HG03354 (cell line): ENCODE data around the gene KRTAP4-8.
"Not testable (repeated sequence)": the region's sequence is repeated elsewhere in the genome, so short reads cannot be mapped to it uniquely, and the experiment has no call there.

Experiments used
- ATAC-seq: cut with Tn5 transposase; IDR thresholded peaks from one replicate; pipeline ENCODE4 v1.9.1; 2021; ENCODE audit warnings: mild to moderate bottlenecking; ENCODE audit not compliant: unreplicated experiment, poor library complexity, severe bottlenecking

Gene KRTAP4-8

DNA sequence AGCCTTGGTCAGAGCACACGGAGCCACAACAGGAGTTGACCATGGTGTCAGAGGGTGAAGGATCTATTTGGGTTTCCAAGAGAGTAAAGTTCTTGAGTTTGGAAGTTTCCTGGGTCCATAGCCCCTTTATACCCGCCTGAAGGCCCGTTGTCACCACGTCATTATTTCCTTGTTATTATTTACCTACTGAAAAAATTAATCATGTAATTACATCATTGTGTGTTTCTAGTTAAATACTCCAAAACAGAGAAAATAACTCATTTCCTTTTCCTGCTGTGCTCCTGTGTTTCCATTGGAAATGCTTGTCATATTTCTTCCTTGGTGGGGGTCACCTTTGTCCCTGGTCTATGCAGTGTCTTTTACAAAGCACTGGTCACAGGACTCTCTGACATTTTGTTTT, at the start of gene KRTAP4-8:
Gene KRTAP4-8 (minus strand): TSS at position 101 of the 400 bp plus-strand sequence. CDS start 58 bp downstream, at position 43.
- ATAC-seq = no peak

DNA sequence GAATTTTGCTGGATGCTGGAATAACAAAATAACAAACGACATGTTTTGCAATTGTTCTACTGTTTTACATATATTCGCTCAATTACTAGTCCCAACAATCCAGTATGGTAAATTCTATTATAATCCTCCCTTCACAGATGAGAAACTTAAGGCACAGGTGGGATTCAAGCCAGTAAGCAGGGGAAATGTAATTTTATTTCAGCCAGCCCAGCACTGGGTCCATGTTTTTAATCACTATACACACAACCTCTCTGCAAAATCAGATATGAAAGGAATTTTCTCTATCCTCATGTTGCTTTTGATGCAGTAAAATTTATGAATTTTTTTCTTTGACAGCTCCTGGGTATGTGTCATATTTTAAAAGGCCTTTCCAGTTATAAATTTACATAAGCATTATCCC, 47.3 kb upstream of the KRTAP4-8 start:
- ATAC-seq = no peak

DNA sequence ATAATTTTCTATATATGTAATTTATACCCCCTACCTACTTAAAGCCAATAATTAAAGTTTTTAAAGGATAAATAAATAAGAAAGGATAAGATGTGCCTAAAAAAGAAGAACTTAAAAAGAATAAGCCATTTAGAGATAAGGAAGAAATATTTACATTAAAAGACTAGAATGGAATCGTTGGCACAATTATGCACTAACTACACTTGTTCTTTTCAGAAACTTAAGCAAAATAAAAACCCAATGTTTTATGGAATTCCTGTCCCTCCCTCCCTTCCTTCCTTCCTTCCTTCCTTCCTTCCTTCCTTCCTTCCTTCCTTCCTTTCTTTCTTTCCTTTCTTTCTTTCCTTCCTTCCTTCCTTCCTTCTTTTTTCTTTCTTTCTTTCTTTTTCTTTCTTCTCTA, 46.9 kb upstream of the KRTAP4-8 start:
- no peak for ATAC-seq

DNA sequence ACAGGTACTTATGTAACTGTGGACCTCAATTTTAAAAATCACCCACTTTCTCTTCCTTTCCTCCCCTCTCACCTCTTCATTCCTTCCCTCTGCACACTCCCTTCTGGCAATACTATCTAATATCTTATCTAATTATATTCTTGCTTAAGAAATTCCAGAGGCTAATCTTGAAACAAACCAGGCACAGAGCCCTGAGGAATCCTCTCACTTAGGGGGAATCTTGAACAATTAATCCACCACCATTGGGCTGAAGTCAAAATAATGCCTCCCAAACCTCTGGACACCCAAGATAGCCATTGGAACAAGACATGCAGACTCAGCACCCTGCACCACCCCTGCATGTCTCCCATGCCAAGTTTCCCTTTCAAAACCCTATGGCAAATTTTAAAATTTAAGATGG, 43.4 kb upstream of the KRTAP4-8 start:
- no peak for ATAC-seq

DNA sequence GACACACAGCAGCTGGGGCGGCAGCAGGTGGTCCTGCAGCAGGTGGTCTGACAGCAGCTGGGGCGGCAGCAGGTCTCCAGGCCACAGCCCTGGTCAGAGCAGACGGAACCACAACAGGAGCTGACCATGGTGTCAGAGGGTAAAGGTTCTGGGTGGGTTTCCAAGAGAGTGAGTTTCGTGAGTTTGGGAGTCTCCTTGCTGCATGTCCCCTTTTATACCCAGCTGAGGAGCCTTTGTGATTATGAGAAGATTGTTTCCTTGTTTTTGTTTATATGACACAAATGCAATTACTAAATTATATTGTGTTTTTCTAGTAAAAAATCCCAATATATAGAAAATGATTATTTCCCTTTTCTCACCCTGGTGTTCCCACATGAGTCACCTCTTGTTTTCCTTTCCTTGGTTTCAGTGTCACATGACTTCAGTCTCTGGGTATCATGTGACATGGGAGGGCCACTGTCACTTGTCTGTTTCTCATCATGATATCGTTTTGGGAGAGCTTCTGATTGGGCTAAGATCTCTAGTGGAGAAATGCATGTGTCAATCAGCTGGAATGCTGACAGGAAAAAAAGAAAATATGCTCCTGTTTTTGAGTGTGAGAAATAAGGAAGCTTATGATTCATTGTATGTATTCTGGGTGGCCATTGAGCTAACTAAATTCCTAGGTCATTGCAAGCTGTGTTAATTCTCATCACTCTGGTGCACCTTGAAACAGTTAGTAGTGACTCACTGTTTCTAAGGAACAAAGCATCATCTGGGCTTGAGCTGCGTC, 42.6 kb upstream of the KRTAP4-8 start, which contains the start of gene KRTAP4-6:
Gene KRTAP4-6 (minus strand): TSS at position 185 of the 772 bp plus-strand sequence. CDS start 57 bp downstream, at position 128.
- ATAC-seq = no peak

DNA sequence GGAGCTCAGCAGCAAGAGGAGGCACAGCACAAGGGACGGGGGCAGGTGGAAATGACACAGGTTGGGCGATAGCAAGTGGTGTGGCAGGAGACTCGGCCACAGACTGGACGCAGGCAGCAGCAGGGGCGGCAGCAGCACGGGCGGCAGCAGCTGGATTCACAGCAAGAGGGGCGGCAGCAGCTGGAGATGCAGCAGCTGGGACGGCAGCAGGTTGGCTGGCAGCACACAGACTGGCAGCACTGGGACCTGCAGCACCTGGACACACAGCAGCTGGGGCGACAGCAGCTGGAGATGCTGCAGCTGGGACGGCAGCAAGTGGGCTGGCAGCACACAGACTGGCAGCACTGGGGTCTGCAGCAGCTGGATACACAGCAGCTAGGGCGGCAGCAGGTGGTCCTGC, 41.9 kb upstream of the KRTAP4-8 start:
- not testable (repeated sequence) for ATAC-seq

DNA sequence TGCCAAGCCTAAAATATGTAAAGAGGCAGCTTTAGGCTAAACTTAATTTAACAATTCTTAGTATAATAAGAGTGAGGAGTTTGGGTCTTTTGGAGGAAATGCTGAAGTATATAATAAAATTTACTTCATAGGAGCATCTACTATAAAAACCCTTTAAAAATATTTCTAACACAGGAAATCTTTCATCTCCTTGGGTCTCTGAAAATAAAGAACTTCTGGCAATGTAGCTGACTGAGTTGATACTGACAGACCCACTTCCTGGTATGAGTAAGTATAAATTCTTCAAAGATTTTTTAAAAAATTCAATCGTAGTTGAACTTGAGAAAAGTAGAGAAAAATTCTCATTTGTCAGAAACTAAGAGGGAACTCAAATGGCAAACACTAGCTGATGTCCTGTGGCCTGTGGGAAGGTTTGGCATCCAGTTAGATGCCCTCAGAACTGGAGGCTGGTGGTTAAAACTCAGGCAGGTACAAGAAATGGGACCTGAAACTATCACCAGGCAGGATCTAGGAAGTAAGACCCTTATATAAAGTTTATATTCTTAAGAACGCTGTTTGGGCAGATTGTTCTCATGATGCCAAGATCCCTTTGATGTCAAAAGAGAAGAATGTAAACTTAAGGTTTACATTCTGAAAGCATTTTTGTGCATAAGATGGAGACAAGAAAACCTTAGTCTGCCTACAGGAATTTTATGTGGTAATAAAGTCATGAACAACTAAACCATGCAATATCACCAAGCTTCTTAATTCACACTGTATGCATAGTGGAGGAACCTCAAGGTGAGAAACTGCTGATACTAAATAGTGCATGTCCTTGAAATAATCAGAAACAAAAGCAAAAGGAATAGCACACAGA, 36.2 kb upstream of the KRTAP4-8 start:
- ATAC-seq = no peak

DNA sequence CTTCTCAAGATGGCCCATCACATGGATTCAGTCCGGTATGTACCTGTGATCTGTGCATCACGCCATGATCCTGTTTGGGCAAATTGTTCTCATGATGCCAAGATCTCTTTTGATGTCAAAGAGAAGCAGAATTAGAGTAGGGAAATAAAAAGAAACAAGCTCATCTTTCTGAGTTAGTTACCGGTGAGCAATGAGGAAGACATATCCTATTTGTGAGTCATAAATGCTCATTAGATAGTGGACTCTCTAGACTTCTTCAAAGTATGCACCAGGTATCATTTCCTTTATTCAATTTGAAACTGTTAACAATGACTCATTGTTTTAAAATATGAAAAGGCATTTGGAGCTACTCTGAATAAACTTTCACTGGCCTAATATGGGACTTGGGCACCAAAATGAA, 34.0 kb upstream of the KRTAP4-8 start:
- no peak for ATAC-seq

DNA sequence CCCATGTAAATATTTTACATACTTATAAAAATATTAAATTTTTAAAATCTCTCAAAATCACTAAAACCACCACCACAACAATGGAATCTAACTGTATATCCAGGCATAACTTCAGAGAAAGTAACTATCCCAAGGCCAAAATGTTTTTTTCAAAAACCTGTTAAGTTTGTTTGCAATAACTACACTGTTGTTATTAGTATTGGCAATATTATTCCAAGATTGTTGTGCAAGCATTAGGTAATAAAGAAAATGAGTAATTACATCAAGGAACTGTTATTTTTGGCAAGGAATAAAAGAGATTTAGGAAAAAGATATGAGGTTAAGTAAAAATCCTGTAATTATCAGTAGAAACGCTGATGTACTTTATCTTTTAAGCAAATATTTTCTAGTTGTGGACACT, 29.4 kb upstream of the KRTAP4-8 start:
- ATAC-seq = no peak

DNA sequence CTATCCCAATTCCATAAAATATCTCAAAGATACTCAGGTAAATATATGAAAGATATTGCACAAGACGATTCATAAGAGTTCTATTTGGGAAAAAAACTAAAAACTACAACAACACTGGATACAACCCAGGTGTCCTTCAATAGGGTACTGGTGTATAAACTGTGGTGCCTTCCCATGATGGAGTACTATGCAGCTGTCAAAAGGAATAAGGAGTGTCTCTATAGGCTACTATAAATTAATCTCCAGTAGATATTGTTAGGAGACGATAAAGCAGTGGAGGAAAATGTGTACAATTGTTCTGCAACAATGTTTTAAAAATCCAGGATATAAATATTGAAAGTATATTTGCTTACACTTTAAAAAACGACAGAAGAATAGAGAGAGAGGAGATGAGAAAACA, 28.5 kb upstream of the KRTAP4-8 start:
- no peak for ATAC-seq

DNA sequence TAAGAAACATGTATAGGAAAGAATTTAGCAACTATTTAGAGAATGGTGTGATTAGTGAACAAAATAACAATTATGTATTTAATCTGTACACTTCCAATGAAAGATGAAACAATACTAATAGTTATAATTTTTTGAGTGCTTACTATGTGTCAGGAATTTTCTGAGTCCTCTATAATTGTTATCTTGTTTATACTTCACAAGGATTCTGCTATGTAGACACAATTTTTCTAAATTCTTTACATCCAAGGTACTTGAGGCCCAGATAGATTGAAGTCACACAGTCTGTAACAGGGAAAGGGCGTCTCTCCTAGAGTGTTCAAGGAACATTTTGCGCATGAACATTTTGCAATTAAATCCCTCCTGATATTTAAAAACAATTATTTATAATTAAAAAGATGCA, 27.1 kb upstream of the KRTAP4-8 start:
- no peak for ATAC-seq

DNA sequence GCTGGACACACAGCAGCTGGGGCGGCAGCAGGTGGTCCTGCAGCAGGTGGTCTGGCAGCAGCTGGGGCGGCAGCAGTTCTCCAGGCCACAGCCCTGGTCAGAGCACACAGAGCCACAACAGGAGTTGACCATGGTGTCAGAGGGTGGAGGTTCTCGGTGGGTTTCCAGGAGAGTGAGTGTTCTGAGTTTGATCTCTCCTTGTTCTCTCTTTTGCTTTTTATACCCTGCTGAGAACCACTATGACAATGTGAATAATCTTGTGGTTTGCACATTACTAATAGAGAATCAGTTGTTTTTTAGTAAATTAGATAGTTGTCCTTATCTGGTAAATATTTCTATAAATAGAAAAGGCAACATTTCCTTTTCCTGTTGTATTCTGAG, 26.0 kb upstream of the KRTAP4-8 start, which contains the start of gene KRTAP4-12:
Gene KRTAP4-12 (minus strand): TSS at position 192 of the 381 bp plus-strand sequence. CDS start 60 bp downstream, at position 132.
- ATAC-seq = not testable (repeated sequence)

DNA sequence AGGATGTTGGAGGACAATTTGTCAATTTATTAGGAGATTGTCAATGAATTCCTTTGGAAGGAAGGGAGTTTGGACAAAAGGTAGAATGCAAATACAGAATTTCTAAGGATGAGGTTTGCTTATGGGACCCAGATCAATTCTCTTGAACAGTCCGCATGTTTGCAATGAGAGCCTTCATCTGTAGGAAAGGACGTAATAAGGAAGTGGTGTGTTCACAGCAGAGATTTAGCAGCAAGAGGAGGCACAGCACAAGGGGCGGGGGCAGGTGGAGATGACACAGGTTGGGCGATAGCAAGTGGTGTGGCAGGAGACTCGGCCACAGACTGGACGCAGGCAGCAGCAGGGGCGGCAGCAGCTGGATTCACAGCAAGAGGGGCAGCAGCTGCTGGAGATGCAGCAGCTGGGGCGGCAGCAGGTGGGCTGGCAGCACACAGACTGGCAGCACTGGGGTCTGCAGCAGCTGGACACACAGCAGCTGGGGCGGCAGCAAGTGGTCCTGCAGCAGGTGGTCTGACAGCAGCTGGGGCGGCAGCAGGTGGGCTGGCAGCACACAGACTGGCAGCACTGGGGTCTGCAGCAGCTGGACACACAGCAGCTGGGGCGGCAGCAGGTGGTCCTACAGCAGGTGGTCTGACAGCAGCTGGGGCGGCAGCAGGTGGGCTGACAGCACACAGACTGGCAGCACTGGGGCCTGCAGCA, 25.5 kb upstream of the KRTAP4-8 start:
- ATAC-seq = not testable (repeated sequence)

DNA sequence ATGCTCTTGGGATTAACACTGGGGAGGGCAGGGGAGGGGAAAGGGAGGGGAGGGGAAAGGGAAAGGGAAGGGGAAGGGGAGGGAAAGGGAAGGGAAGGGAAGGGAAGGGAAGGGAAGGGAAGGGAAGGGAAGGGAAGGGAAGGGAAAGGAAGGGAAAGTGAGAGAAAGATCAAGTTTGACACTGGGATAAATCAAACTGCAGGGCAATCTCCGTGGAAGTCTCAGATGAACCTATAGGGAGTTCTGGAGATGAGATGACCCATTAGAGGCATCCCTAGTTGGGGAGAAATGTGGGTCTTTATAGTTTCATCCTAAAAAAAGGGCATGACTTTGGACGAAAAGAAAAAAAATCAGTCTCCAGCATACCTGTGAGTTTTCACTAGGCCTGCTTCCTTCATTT, 23.8 kb upstream of the KRTAP4-8 start:
- ATAC-seq = no peak

DNA sequence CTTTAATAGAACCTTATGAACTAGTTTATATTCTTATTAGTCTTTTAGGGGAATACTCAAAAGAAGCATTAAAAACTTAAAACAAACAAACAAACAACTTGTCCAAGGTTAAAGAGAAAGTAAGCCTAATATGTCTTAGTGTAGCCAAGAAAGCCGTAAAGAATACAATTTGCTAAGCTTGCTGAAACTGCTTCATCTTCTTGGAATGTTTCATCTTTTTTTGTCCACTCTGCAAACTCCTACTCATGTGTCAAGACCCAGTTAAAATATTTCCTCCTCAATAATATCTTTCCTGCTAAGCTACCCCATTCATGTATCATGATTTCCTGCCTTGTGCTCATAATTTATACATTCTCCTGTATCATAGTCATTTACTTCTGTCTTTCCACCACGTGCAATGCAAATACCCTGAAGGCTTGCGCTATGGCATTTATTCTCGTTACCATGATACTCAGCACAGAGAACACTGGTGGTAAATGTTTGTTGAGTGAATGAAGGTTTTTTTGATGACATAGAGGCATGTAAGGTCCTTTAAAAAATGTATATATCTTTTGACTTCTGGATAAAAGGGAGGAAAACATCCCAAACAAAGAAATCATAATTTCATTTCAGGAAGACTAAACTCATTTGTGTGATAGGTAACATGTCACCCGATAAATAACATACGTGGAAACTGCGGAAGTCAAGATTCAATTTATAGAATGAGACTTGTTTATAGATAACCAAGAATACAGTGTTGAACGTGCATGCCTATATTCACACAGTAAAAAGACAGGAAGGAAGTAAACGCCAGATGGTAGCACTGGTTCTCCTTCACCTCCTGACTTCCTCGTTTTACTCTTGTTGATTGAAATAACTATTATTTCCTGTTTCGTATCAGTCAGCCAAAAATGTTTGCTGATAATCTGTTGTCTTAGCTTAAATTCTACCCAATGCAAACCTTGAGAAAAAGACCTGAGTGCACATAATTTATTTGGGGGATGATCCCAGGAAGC, 22.1 kb upstream of the KRTAP4-8 start:
- not testable (repeated sequence) for ATAC-seq

DNA sequence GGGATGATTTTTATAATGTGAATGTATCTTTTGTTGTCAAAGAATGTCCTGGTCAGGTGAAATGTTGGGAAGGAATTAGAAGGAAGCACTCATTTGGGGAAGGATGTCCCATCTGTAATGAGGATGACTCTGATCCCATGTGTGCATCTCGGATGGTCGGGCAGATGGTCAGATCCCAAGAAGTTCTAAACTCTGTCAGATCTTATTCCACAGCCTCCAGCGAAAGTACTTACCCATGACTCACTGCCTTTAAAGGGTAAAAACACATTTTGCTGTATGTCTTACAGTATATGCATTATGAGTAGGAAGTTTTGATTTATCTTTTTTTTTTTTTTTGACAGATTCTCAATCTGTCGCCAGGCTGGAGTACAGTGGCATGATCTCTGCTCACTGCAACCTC, 20.8 kb upstream of the KRTAP4-8 start:
- no peak for ATAC-seq

DNA sequence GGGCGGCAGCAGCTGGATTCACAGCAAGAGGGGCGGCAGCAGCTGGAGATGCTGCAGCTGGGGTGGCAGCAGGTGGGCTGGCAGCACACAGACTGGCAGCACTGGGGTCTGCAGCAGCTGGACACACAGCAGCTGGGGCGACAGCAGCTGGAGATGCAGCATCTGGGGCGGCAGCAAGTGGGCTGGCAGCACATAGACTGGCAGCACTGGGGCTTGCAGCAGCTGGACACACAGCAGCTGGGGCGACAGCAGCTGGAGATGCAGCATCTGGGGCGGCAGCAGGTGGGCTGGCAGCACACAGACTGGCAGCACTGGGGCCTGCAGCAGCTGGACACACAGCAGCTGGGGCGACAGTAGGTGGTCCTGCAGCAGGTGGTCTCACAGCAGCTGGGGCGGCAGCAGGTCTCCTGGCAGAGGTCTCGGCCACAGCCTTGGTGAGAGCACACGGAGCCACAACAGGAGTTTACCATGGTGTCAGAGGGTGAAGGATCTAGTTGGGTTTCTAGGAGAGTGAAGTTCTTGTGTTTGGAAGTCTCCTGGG, 20.0 kb upstream of the KRTAP4-8 start, which contains the start of gene KRTAP4-11:
Gene KRTAP4-11 (minus strand): TSS at position 528 of the 541 bp plus-strand sequence. CDS start 58 bp downstream, at position 470.
- ATAC-seq = not testable (repeated sequence)

DNA sequence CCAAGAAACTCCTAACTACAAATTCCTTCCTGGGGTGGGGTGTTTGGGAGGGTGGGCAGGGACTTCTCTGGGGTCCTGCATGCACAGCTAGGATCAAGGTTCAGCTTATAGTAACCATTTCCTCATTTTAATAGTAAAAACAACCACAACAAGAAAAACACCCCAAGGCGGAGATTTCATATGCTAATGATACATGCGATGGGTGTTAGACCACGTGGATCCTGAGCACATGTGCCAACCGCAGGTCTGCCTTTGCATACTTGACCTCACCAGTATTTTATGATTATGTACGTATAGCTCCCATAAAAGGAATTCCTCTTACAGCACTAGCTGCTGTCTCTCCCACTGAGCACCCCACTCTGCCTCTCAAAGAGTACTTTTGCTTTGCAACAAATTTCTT, 18.4 kb upstream of the KRTAP4-8 start:
- no peak for ATAC-seq
